GM18873 (cell line): ENCODE data around the gene TUBA8.

Experiments
- ATAC-seq: cut with Tn5 transposase; IDR thresholded peaks from one replicate; pipeline ENCODE4 v1.9.1; 2021; ENCODE audit warnings: mild to moderate bottlenecking, moderate library complexity, moderate number of reproducible peaks; ENCODE audit not compliant: unreplicated experiment, low FRiP score

The TUBA8 gene

GRCh38 chr22:18077087-18077638, 33.4 kb upstream of the TUBA8 start:
- no peak for ATAC-seq

GRCh38 chr22:18077639-18078328, 32.8 kb upstream of the TUBA8 start, which contains the start of gene PEX26:
Gene PEX26, plus strand, starts transcription at chr22:18077990. Its CDS starts 387 bp downstream, at chr22:18078377.
- ATAC-seq = peak; percentile 86

- peak; percentile 11 for ATAC-seq
Measured at GRCh38 chr22:18078329-18079041, 32.1 kb upstream of the TUBA8 start.

- no peak for ATAC-seq
Measured at GRCh38 chr22:18079706-18080233, 30.8 kb upstream of the TUBA8 start.

- ATAC-seq = no peak
Measured at GRCh38 chr22:18081416-18081815, 29.2 kb upstream of the TUBA8 start.

GRCh38 chr22:18082467-18082866, 28.1 kb upstream of the TUBA8 start:
- ATAC-seq = no peak

GRCh38 chr22:18083406-18083805, 27.2 kb upstream of the TUBA8 start:
- no peak for ATAC-seq

- no peak for ATAC-seq
Measured at GRCh38 chr22:18085188-18085587, 25.4 kb upstream of the TUBA8 start.

- no peak for ATAC-seq
Measured at GRCh38 chr22:18087350-18087855, 23.2 kb upstream of the TUBA8 start.

- no peak for ATAC-seq
Measured at GRCh38 chr22:18088825-18089568, 21.6 kb upstream of the TUBA8 start.

GRCh38 chr22:18090286-18090685, 20.3 kb upstream of the TUBA8 start:
- ATAC-seq = no peak

GRCh38 chr22:18091478-18091877, 19.1 kb upstream of the TUBA8 start:
- ATAC-seq = no peak

- no peak for ATAC-seq
Measured at GRCh38 chr22:18091916-18092526, 18.6 kb upstream of the TUBA8 start.

GRCh38 chr22:18093661-18094060, 16.9 kb upstream of the TUBA8 start:
- ATAC-seq = no peak

GRCh38 chr22:18095101-18095805, 15.4 kb upstream of the TUBA8 start:
- no peak for ATAC-seq

GRCh38 chr22:18096823-18097222, 13.8 kb upstream of the TUBA8 start:
- no peak for ATAC-seq

GRCh38 chr22:18100781-18101180, 9.8 kb upstream of the TUBA8 start:
- ATAC-seq = no peak

GRCh38 chr22:18101536-18101935, 9.1 kb upstream of the TUBA8 start:
- no peak for ATAC-seq

- ATAC-seq = no peak
Measured at GRCh38 chr22:18103527-18104269, 6.9 kb upstream of the TUBA8 start.
